GM12872 (cell line): ENCODE results near the gene THBS1.

ENCODE experiments used
- CTCF ChIP-seq: IDR thresholded peaks from 3 replicates; pipeline ENCODE4 v1.5.1; 2011; ENCODE audit warnings: low read depth, mild to moderate bottlenecking, low read length, moderate library complexity; ENCODE audit not compliant: insufficient read depth

Gene THBS1

GRCh38 chr15:39554746-39555387 lies 26.0 kb upstream of the THBS1 start:
- TF ChIP-seq CTCF = no peak

- no peak for TF ChIP-seq CTCF
Observed at GRCh38 chr15:39555885-39556284, 25.0 kb upstream of the THBS1 start.

- no peak for TF ChIP-seq CTCF
Observed at GRCh38 chr15:39556461-39556860, 24.4 kb upstream of the THBS1 start.

- TF ChIP-seq CTCF = no peak
Observed at GRCh38 chr15:39558421-39558820, 22.5 kb upstream of the THBS1 start.

GRCh38 chr15:39564972-39565665 lies 15.8 kb upstream of the THBS1 start:
- no peak for TF ChIP-seq CTCF

- no peak for TF ChIP-seq CTCF
Observed at GRCh38 chr15:39565851-39566250, 15.0 kb upstream of the THBS1 start.

GRCh38 chr15:39573287-39573686 lies 7.6 kb upstream of the THBS1 start:
- no peak for TF ChIP-seq CTCF
